ENCODE data around the gene TUBD1. TPM values are rescaled to one million over a fixed set of nuclear protein-coding genes. Genes with fewer than 3 reads are reported as not detected.

The TUBD1 gene
- total and polyA plus RNA-seq, 2 of the 13 experiments (the other 11 are each of a cell fraction or from before 2014, with no cell fraction given), result 18.2 to 25.9 TPM

GRCh38 chr17:59853168-59853918 lies 39.4 kb downstream of the TUBD1 start (continued):
- no peak for TF ChIP-seq AKNA (CRISPR knock-in tag; IDR thresholded peaks at IDR 0.05; ENCODE audit: borderline replicate concordance)
- TF ChIP-seq CHD4 (IDR thresholded peaks at IDR 0.05; ENCODE audit: borderline replicate concordance, low read length), result peak; percentile 29; the same call in 1 of the 2 replicates
- no peak; the same call in 1 of the 2 replicates for TF ChIP-seq ZNF33B (CRISPR knock-in tag; IDR thresholded peaks at IDR 0.05)
- TF ChIP-seq EP300 (IDR thresholded peaks at IDR 0.05; ENCODE audit: low read depth in 2 of 2, low read length in 2 of 2), result peak; percentile 66 to 94; a peak in 3 of 4 replicates
- TF ChIP-seq EP300 (CRISPR knock-in tag; IDR thresholded peaks at IDR 0.05; ENCODE audit: borderline replicate concordance), result peak; percentile 95
- TF ChIP-seq CENPX (CRISPR knock-in tag; IDR thresholded peaks at IDR 0.05), result no peak
- peak; percentile 89 for TF ChIP-seq ZNF605 (CRISPR knock-in tag; IDR thresholded peaks at IDR 0.05)
- TF ChIP-seq MNT (IDR thresholded peaks at IDR 0.05), result peak; percentile 53; the same call in 1 of the 2 replicates
- no peak for TF ChIP-seq RBAK (CRISPR knock-in tag; IDR thresholded peaks at IDR 0.05)
- TF ChIP-seq ARID3A (IDR thresholded peaks at IDR 0.05; ENCODE audit: low read depth, low read length), result peak; percentile 96
- peak; percentile 91 for TF ChIP-seq AHDC1 (CRISPR knock-in tag; IDR thresholded peaks at IDR 0.05; ENCODE audit: borderline replicate concordance)
- peak; percentile 95 for TF ChIP-seq ZNF772 (CRISPR knock-in tag; IDR thresholded peaks at IDR 0.05)
